ENCODE measurements around the gene RASIP1.

Gene RASIP1

GRCh38 chr19:48715681-48716171 lies 24.7 kb downstream of the RASIP1 start:
- no peak for TF ChIP-seq CTCF (IDR thresholded peaks at IDR 0.05; ENCODE audit: low read depth, low read length)

DNA sequence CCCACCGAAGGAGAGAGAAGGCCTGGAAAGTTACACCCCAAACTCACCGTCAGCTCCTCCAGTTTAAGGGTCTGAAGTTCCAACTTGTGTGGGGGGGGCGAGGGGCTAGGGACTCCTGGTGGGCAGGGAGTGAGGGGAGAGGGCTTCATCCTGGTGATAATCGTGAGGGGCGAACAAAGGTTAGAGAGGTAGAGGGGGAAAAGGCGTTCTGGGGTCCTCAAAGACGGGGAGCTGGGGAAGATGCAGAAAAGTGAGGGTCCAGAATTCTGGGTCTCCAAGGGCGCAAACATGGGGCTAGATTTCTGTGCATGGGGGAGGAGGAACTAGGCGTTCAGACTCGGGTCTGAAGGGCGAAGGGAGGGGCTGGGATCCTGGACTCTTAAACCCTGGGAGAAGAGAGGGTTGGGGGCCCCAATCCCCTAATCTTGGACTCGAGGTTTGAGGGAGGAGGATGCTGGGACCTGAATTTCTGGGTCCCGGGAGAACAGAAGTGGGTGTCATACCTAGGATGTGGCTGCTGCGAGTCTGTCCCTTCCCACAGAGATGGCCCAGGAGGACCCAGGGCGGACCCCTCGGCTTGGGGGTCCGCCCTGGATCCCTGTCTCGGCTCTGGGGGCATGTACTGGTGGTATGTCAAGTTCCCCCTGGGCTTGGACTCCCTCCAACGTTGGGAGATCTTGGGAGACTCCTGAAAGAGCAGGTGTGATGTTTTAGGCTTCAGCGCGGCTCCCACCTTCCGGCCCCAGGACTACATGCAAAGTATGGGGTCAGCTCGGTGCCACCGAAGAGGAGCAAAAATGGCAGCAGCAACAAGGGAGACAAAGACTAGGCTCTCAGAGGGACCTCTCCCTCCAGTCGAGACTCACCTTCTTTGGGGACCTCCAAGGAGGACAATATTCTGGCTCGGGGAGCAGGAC lies 25.4 kb downstream of the RASIP1 start:
- TF ChIP-seq CTCF (IDR thresholded peaks at IDR 0.05; ENCODE audit: low read depth, low read length): no peak
- H3K4me3 ChIP-seq (ENCODE audit: low read depth, low read length): peak overlapping the region; percentile 64

More at GRCh38 chr19:48715681-48716171, 24.7 kb downstream of the RASIP1 start:
- no peak overlapping the region for H3K4me3 ChIP-seq (ENCODE audit: low read depth, low read length)

DNA sequence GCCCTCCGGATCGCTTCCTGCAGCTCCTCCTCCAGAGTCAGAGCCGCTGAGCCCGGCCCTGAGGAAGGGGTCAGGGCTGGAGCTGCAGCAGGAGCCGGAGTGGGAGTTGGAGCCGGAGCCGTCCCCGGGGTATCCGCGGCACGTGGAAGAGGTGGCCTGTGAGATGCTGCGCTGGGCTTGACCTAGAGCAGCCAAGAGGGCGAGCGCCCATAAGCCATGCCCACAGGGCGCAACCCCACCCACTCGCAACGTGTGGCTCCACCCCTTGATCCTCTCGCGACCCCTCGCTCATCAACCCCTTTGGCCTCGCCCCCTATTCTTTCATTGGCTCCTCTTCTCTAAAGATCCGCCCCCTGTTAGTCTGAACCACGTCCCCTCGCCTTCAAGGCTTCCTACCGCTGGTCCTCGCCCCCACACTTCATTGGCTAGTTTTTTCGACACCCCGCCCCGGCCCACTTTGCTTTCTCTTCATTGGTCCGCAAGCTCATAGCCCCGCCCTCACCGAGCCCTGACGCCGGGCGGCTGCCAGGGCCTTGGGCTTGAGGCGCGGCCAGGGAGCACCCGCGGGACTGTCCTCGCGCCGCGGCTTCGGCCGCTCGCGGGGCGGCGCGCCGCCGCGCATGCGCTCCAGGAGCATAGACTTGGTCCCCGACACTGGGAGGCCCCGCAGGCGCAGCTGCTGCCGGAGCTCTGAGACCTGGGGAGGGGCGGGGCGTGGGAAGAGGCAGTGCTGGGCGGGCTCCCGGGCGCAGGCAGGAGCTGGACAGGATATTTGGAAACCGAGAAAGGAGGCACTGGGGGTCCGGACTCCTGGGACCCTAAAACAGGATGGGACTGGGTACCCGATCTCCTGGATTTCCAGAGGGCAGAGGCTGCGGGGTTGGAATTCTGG lies 26.3 kb downstream of the RASIP1 start:
- TF ChIP-seq CTCF (IDR thresholded peaks at IDR 0.05; ENCODE audit: low read depth, low read length): no peak
- peak overlapping the region; percentile 73 for H3K4me3 ChIP-seq (ENCODE audit: low read depth, low read length)

- no peak for TF ChIP-seq CTCF (IDR thresholded peaks at IDR 0.05; ENCODE audit: low read depth, low read length)
- H3K4me3 ChIP-seq (ENCODE audit: low read depth, low read length): peak overlapping the region; percentile 73
These were observed 27.2 kb downstream of the RASIP1 start for GRCh38 chr19:48713041-48713863.

GRCh38 chr19:48711106-48711662 lies 29.2 kb downstream of the RASIP1 start:
- no peak for TF ChIP-seq CTCF (IDR thresholded peaks at IDR 0.05; ENCODE audit: low read depth, low read length)

GRCh38 chr19:48708471-48708870 lies 31.9 kb downstream of the RASIP1 start:
- TF ChIP-seq CTCF (IDR thresholded peaks at IDR 0.05; ENCODE audit: low read depth, low read length): no peak
- H3K4me3 ChIP-seq (ENCODE audit: low read depth, low read length): no peak overlapping the region

More at GRCh38 chr19:48711106-48711662, 29.2 kb downstream of the RASIP1 start:
- H3K4me3 ChIP-seq (ENCODE audit: low read depth, low read length): no peak overlapping the region
